SK-N-SH (cell line): ENCODE results near the gene ABHD10. TPM values are rescaled to one million over a fixed set of nuclear protein-coding genes. Genes with fewer than 3 reads are reported as not detected.

Experiments used
- CTCF ChIA-PET: fragments of 300-600, 350-600 bp; formaldehyde crosslinking; extraction: SDS; loops from one replicate; lab custom pipeline; 2021; lab: Yijun Ruan, JAX
- POLR2A ChIA-PET: fragments of 350-600 bp; sonication (Branson Sonifier 250); formaldehyde crosslinking; extraction: SDS; loops from one replicate; lab custom pipeline; 2020; ENCODE audit warnings: antibody characterized with exemption, inconsistent platforms; lab: Yijun Ruan, JAX
- DNase-seq: peaks from one replicate; pipeline ENCODE4 v3.0.0; 2012
- H2AFZ ChIP-seq: fragments of 200-600 bp; sonication (generic); 2 replicates; pipeline ENCODE4 v1.8.1; 2016; ENCODE audit warnings: antibody characterized with exemption, mild to moderate bottlenecking, low read depth
- H3F3A ChIP-seq: fragments of 200-600 bp; sonication (generic); replicated peaks from 2 replicates; pipeline ENCODE3; 2016; ENCODE audit warnings: antibody characterized with exemption, mild to moderate bottlenecking; ENCODE audit not compliant: insufficient read depth
- H3K27ac ChIP-seq, 2 experiments: fragments of 200-500 bp in 1 of 2; fragments of 200-600 bp in 1 of 2; sonication (Bioruptor generic) in 1 of 2; sonication (generic), shearing (Covaris generic) in 1 of 2; 2 replicates each; pipeline versions ENCODE4 v1.5.1 to v1.6.1; 2014 to 2016; ENCODE audit warnings: low read depth in 2 of 2, inconsistent platforms in 1 of 2, low read length in 1 of 2, mild to moderate bottlenecking in 1 of 2, mixed read lengths in 1 of 2
- H3K27me3 ChIP-seq: fragments of 200-600 bp; sonication (generic), shearing (Covaris generic); 2 replicates; pipeline ENCODE4 v1.6.1; 2016; ENCODE audit warnings: mixed run types; ENCODE audit not compliant: insufficient read depth
- H3K36me3 ChIP-seq, 2 experiments: fragments of 200-500 bp in 1 of 2; fragments of 200-600 bp in 1 of 2; sonication (Bioruptor generic) in 1 of 2; sonication (generic) in 1 of 2; replicated peaks in 1 of 2; 2 replicates each; pipeline versions ENCODE3 to v1.5.1; 2014 to 2016; ENCODE audit warnings: low read length in 1 of 2, mild to moderate bottlenecking in 1 of 2; ENCODE audit not compliant: insufficient read depth in 2 of 2, control insufficient read depth in 1 of 2
- H3K4me1 ChIP-seq, 2 experiments: fragments of 200-500 bp in 1 of 2; fragments of 200-600 bp in 1 of 2; sonication (Bioruptor generic) in 1 of 2; sonication (generic), shearing (Covaris generic) in 1 of 2; 2 replicates each; pipeline versions ENCODE4 v1.5.1 to v1.6.1; 2014 to 2016; ENCODE audit warnings: low read depth in 1 of 2, low read length in 1 of 2, mixed run types in 1 of 2; ENCODE audit not compliant: insufficient read depth in 2 of 2, control insufficient read depth in 1 of 2
- H3K4me2 ChIP-seq: fragments of 200-600 bp; sonication (generic), shearing (Covaris generic); 2 replicates; pipeline ENCODE4 v1.6.1; 2017; ENCODE audit warnings: mixed run types
- H3K4me3 ChIP-seq, 2 experiments: fragments of 200-500 bp in 1 of 2; fragments of 200-600 bp in 1 of 2; sonication (Bioruptor generic) in 1 of 2; sonication (generic), shearing (Covaris generic) in 1 of 2; 2 replicates each; pipeline versions ENCODE4 v1.5.1 to v1.8.1; 2014 to 2016; ENCODE audit warnings: low read depth in 2 of 2, inconsistent platforms in 1 of 2, low read length in 1 of 2, mild to moderate bottlenecking in 1 of 2, mixed read lengths in 1 of 2, moderate library complexity in 1 of 2
- H3K79me2 ChIP-seq: fragments of 200-600 bp; sonication (generic); 2 replicates; pipeline ENCODE4 v1.8.1; 2017; ENCODE audit warnings: mild to moderate bottlenecking; ENCODE audit not compliant: insufficient read depth
- H3K9ac ChIP-seq: fragments of 200-600 bp; sonication (generic); 2 replicates; pipeline ENCODE4 v1.6.1; 2017; ENCODE audit warnings: mixed run types
- H3K9me2 ChIP-seq: fragments of 200-600 bp; sonication (generic); 2 replicates; pipeline ENCODE4 v1.6.1; 2017; ENCODE audit warnings: mixed run types
- H3K9me3 ChIP-seq: fragments of 200-600 bp; sonication (generic); 2 replicates; pipeline ENCODE4 v1.6.1; 2017; ENCODE audit warnings: mixed run types, mild to moderate bottlenecking, moderate library complexity
- H4K20me1 ChIP-seq: fragments of 200-600 bp; sonication (generic); 2 replicates; pipeline ENCODE4 v1.6.1; 2017; ENCODE audit warnings: mild to moderate bottlenecking, mixed run types; ENCODE audit not compliant: insufficient read depth
- EP300 ChIP-seq, 2 experiments: IDR thresholded peaks; 2 replicates each; pipeline versions ENCODE4 v1.4.0 to v1.6.1; 2012; ENCODE audit warnings: borderline replicate concordance in 1 of 2, low read depth in 1 of 2, low read length in 1 of 2
- EZH2phosphoT487 ChIP-seq: fragments of 200-600 bp; sonication (generic); IDR thresholded peaks from 2 replicates; pipeline ENCODE4 v1.6.1; 2017; ENCODE audit warnings: low read depth, mixed run types, mild to moderate bottlenecking, antibody characterized with exemption, moderate library complexity, borderline replicate concordance
- FOSL2 ChIP-seq: IDR thresholded peaks from 2 replicates; pipeline ENCODE4 v1.4.0; 2012; ENCODE audit warnings: low read depth, mild to moderate bottlenecking, moderate library complexity, borderline replicate concordance
- FOXJ3 ChIP-seq: sonication (generic); formaldehyde crosslinking; IDR thresholded peaks from 2 replicates; pipeline ENCODE4 v1.5.1; 2020; ENCODE audit warnings: mild to moderate bottlenecking, missing genetic modification reagents
- FOXM1 ChIP-seq: IDR thresholded peaks from 2 replicates; pipeline ENCODE4 v1.4.0; 2012; ENCODE audit warnings: low read depth, mild to moderate bottlenecking
- GABPA ChIP-seq: IDR thresholded peaks from 2 replicates; pipeline ENCODE4 v1.4.0; 2012; ENCODE audit warnings: low read depth, mild to moderate bottlenecking
- GATA2 ChIP-seq: sonication (generic); formaldehyde crosslinking; IDR thresholded peaks from 2 replicates; pipeline ENCODE4 v1.5.0; 2020; ENCODE audit warnings: mild to moderate bottlenecking, missing genetic modification reagents
- JUND ChIP-seq: IDR thresholded peaks from 2 replicates; pipeline ENCODE4 v1.4.0; 2012
- RCOR1 ChIP-seq: fragments of 150-350 bp; IDR thresholded peaks from 2 replicates; pipeline ENCODE4 v1.6.1; 2017; ENCODE audit warnings: antibody characterized with exemption, low read length
- RFX5 ChIP-seq: IDR thresholded peaks from 2 replicates; pipeline ENCODE4 v1.6.1; 2012; ENCODE audit warnings: mild to moderate bottlenecking, improper control_type of control experiment, low read length
- RXRA ChIP-seq: IDR thresholded peaks from 2 replicates; pipeline ENCODE4 v1.4.0; 2012; ENCODE audit warnings: low read depth, mild to moderate bottlenecking, borderline replicate concordance
- SIN3A ChIP-seq: IDR thresholded peaks from 2 replicates; pipeline ENCODE4 v1.6.1; 2012; ENCODE audit warnings: low read depth, mild to moderate bottlenecking, low read length, moderate library complexity, borderline replicate concordance
- SMC3 ChIP-seq: IDR thresholded peaks from 2 replicates; pipeline ENCODE4 v1.6.1; 2012; ENCODE audit warnings: low read depth, low read length, improper control_type of control experiment
- TCF12 ChIP-seq: IDR thresholded peaks from 2 replicates; pipeline ENCODE4 v1.4.0; 2012
- YY1 ChIP-seq: IDR thresholded peaks from 2 replicates; pipeline ENCODE4 v1.4.0; 2012; ENCODE audit warnings: low read depth, mild to moderate bottlenecking
- WGBS: methylation state at CpG from one replicate; pipeline ENCODE4 v1.1.6; 2017; ENCODE audit warnings: low lambda C conversion rate; 5-methylcytosine and 5-hydroxymethylcytosine counted together
- polyA plus RNA-seq, 3 experiments: library from polyadenylated mRNA; depleted of rRNA; stranded (reverse); fragments of >200 nt; gene quantifications; 2 replicates each; pipeline ENCODE4 v1.2.3, GENCODE V29; 2012
- TF ChIP-seq, protein P1 (sequence below): IDR thresholded peaks from 2 replicates; pipeline ENCODE4 v1.6.1; 2012; ENCODE audit warnings: mild to moderate bottlenecking, low read depth, low read length, moderate library complexity
- TF ChIP-seq, protein P2 (sequence below): IDR thresholded peaks from 2 replicates; pipeline ENCODE4 v1.4.0; 2012; ENCODE audit warnings: low read depth, borderline replicate concordance
- TF ChIP-seq, protein P3 (sequence below): IDR thresholded peaks from 2 replicates; pipeline ENCODE4 v1.4.0; 2012; ENCODE audit warnings: low read depth, borderline replicate concordance

The ABHD10 gene
- polyA plus RNA-seq, 1 of the 3 experiments (the other 2 are of a cell fraction), result 14.8 TPM

DNA sequence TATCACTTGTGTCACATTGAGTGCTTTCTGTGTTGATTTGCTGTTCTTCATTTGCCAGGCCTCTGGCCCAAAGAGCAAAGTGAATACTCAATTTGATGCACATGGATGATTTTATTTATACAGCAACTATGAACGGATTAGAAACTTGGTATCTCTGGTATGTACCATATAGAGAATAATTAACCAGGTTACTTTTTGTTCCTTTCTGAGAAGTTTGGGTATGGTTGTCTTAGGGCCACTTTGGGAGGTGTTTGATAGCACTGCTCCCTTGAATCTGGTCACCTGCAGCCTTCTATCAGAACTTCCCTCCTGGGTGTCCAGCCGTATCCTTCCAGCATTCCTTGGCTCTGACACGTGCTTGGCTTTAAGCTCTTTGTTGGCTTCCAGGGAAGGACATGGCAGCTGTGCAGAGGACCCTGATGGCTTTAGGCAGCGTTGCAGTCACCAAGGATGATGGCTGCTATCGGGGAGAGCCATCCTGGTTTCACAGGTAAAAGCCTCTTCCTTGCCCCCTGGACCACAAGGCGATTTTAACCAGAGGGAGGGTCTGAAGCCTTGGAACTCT lies 32.6 kb downstream of the ABHD10 start:
- 77% methylated on average over 6 of the region's 6 CpGs for WGBS
- TF ChIP-seq FOXJ3 (CRISPR knock-in tag), result no peak
- TF ChIP-seq YY1, result no peak
- TF ChIP-seq GATA2 (CRISPR knock-in tag), result no peak
- no peak for TF ChIP-seq RCOR1
- TF ChIP-seq, protein P1, sequence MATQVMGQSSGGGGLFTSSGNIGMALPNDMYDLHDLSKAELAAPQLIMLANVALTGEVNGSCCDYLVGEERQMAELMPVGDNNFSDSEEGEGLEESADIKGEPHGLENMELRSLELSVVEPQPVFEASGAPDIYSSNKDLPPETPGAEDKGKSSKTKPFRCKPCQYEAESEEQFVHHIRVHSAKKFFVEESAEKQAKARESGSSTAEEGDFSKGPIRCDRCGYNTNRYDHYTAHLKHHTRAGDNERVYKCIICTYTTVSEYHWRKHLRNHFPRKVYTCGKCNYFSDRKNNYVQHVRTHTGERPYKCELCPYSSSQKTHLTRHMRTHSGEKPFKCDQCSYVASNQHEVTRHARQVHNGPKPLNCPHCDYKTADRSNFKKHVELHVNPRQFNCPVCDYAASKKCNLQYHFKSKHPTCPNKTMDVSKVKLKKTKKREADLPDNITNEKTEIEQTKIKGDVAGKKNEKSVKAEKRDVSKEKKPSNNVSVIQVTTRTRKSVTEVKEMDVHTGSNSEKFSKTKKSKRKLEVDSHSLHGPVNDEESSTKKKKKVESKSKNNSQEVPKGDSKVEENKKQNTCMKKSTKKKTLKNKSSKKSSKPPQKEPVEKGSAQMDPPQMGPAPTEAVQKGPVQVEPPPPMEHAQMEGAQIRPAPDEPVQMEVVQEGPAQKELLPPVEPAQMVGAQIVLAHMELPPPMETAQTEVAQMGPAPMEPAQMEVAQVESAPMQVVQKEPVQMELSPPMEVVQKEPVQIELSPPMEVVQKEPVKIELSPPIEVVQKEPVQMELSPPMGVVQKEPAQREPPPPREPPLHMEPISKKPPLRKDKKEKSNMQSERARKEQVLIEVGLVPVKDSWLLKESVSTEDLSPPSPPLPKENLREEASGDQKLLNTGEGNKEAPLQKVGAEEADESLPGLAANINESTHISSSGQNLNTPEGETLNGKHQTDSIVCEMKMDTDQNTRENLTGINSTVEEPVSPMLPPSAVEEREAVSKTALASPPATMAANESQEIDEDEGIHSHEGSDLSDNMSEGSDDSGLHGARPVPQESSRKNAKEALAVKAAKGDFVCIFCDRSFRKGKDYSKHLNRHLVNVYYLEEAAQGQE, result no peak
- TF ChIP-seq, protein P2, sequence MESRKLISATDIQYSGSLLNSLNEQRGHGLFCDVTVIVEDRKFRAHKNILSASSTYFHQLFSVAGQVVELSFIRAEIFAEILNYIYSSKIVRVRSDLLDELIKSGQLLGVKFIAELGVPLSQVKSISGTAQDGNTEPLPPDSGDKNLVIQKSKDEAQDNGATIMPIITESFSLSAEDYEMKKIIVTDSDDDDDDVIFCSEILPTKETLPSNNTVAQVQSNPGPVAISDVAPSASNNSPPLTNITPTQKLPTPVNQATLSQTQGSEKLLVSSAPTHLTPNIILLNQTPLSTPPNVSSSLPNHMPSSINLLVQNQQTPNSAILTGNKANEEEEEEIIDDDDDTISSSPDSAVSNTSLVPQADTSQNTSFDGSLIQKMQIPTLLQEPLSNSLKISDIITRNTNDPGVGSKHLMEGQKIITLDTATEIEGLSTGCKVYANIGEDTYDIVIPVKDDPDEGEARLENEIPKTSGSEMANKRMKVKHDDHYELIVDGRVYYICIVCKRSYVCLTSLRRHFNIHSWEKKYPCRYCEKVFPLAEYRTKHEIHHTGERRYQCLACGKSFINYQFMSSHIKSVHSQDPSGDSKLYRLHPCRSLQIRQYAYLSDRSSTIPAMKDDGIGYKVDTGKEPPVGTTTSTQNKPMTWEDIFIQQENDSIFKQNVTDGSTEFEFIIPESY, result no peak
- no peak for TF ChIP-seq TCF12
- TF ChIP-seq, protein P3, sequence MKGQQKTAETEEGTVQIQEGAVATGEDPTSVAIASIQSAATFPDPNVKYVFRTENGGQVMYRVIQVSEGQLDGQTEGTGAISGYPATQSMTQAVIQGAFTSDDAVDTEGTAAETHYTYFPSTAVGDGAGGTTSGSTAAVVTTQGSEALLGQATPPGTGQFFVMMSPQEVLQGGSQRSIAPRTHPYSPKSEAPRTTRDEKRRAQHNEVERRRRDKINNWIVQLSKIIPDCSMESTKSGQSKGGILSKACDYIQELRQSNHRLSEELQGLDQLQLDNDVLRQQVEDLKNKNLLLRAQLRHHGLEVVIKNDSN, result no peak
- no peak for TF ChIP-seq GABPA
- TF ChIP-seq SMC3, result no peak
- no peak for TF ChIP-seq JUND
- no peak for TF ChIP-seq EP300 (IDR thresholded peaks at IDR 0.05; ENCODE audit: borderline replicate concordance in 1 of 2, low read depth in 1 of 2, low read length in 1 of 2)
- TF ChIP-seq SIN3A, result no peak
- no peak for TF ChIP-seq FOSL2
- TF ChIP-seq RFX5, result no peak
- no peak for TF ChIP-seq FOXM1
- no peak for TF ChIP-seq RXRA
- TF ChIP-seq EZH2phosphoT487, result no peak
- Histone ChIP-seq H3K27me3 (no peaks in the 10 kb centered on the region), H3K79me2 (no peaks in the 10 kb centered on the region), H3K9ac (no peak overlapping the region), H4K20me1 (no peaks in the 10 kb centered on the region), H3K9me2 (no peaks in the 10 kb centered on the region), H3K36me3 (peaks cover 0 to 24% of the 10 kb centered on the region in 2 experiments), H3F3A (no peaks in the 10 kb centered on the region), H3K4me2 (no peak overlapping the region), H2AFZ (no peak overlapping the region), H3K9me3 (no peaks in the 10 kb centered on the region), H3K27ac (no peak overlapping the region; a peak in 1 of 4 replicates), H3K4me1 (peaks cover 12 to 14% of the 10 kb centered on the region in 2 experiments; a peak in 2 of 4 replicates), H3K4me3 (no peak overlapping the region)
- CTCF ChIA-PET, result interaction anchor here (1.4 to 7.3 kb wide), 5 partner anchors 10 to 293 kb away, joined by 4 to 90 read pairs (median 14); no protein-coding TSS in a partner anchor
- POLR2A ChIA-PET, result no interaction called here
- no peak for DNase-seq
